Naive thymus-derived CD4-positive, alpha-beta T cell (primary cell): Measurements from ENCODE around the gene CCDC91. TPM values are rescaled to one million over a fixed set of nuclear protein-coding genes. Genes with fewer than 3 reads are reported as not detected.
"Not testable (repeated sequence)": the region's sequence is repeated elsewhere in the genome, so short reads cannot be mapped to it uniquely, and the experiment has no call there.

Experiments used
- ATAC-seq: fragments of 150-1000 bp; cut with Tn5 transposase; 2 replicates; pipeline ENCODE4 v1.10.0; 2021; ENCODE audit warnings: mild to moderate bottlenecking, moderate library complexity
- CTCF ChIA-PET: fragments of 350-600 bp; sonication (Branson Sonifier 250); formaldehyde crosslinking; loops from one replicate; lab custom pipeline; 2021; ENCODE audit warnings: antibody characterized with exemption; lab: Charles Lee
- POLR2A ChIA-PET: fragments of 350-600 bp; sonication (Branson Sonifier 250); formaldehyde crosslinking; loops from one replicate; lab custom pipeline; 2021; ENCODE audit warnings: antibody characterized with exemption, inconsistent platforms; lab: Charles Lee
- DNase-seq, 9 donors: peaks; one replicate each; pipeline versions ENCODE4 v3.0.0 to v3.0.0-alpha.2; 2020 to 2022; ENCODE audit warnings: mixed read lengths in 1 of 9
- H3K27ac ChIP-seq: one replicate; pipeline ENCODE4 v1.7.0; 2013; ENCODE audit warnings: mild to moderate bottlenecking, low read depth, low read length, moderate library complexity
- H3K27me3 ChIP-seq, 2 donors: one replicate each; pipeline ENCODE4 v1.7.0; 2013; ENCODE audit warnings: low read length in 2 of 2, mild to moderate bottlenecking in 2 of 2, moderate library complexity in 2 of 2; ENCODE audit not compliant: control insufficient read depth in 2 of 2, insufficient read depth in 2 of 2
- H3K36me3 ChIP-seq, 3 experiments: 1 replicate in 2 of 3; 2 replicates in 1 of 3; pipeline ENCODE4 v1.7.0; 2013; ENCODE audit warnings: low read length in 3 of 3, mild to moderate bottlenecking in 3 of 3, moderate library complexity in 1 of 3; ENCODE audit not compliant: insufficient read depth in 3 of 3, control insufficient read depth in 2 of 3
- H3K4me1 ChIP-seq, 2 donors: one replicate each; pipeline ENCODE4 v1.7.0; 2013; ENCODE audit warnings: low read length in 2 of 2, mild to moderate bottlenecking in 2 of 2, moderate library complexity in 1 of 2; ENCODE audit not compliant: control insufficient read depth in 2 of 2, insufficient read depth in 2 of 2
- H3K4me3 ChIP-seq: 2 replicates; pipeline ENCODE4 v1.7.0; 2013; ENCODE audit warnings: mild to moderate bottlenecking, low read length
- H3K9me3 ChIP-seq, 3 experiments: 1 replicate in 2 of 3; 2 replicates in 1 of 3; pipeline ENCODE4 v1.7.0; 2013; ENCODE audit warnings: low read length in 3 of 3; ENCODE audit not compliant: control insufficient read depth in 2 of 3
- H3K27ac Mint-ChIP-seq, 9 donors: one replicate each; pipeline ENCODE4 v1.8.0; 2020 to 2022; ENCODE audit warnings: mixed read lengths in 9 of 9, mild to moderate bottlenecking in 8 of 9, moderate library complexity in 5 of 9, inconsistent platforms in 2 of 9
- H3K27me3 Mint-ChIP-seq, 5 donors: one replicate each; pipeline ENCODE4 v1.8.0; 2021 to 2022; ENCODE audit warnings: mixed read lengths in 5 of 5, mild to moderate bottlenecking in 1 of 5
- H3K36me3 Mint-ChIP-seq, 5 donors: one replicate each; pipeline ENCODE4 v1.8.0; 2020 to 2022; ENCODE audit warnings: mixed read lengths in 5 of 5, mild to moderate bottlenecking in 3 of 5, inconsistent platforms in 1 of 5
- H3K4me1 Mint-ChIP-seq, 7 donors: one replicate each; pipeline ENCODE4 v1.8.0; 2020 to 2022; ENCODE audit warnings: mixed read lengths in 7 of 7, mild to moderate bottlenecking in 3 of 7, inconsistent platforms in 1 of 7
- H3K4me3 Mint-ChIP-seq, 10 donors: one replicate each; pipeline ENCODE4 v1.8.0; 2020 to 2022; ENCODE audit warnings: mild to moderate bottlenecking in 10 of 10, mixed read lengths in 10 of 10, moderate library complexity in 6 of 10, inconsistent platforms in 2 of 10
- H3K9me3 Mint-ChIP-seq, 11 donors: one replicate each; pipeline ENCODE4 v1.8.0; 2020 to 2022; ENCODE audit warnings: mixed read lengths in 11 of 11, mild to moderate bottlenecking in 4 of 11, inconsistent platforms in 1 of 11, moderate library complexity in 1 of 11
- intact Hi-C, 2 donors: fragments of 100-400 bp; cut with micrococcal nuclease; formaldehyde crosslinking; loops; one replicate each; pipeline ENCODE4 v1.15.1; 2023
- polyA plus RNA-seq, 2 donors: library from polyadenylated mRNA; unstranded; fragments of 300-500 nt; fragmentation: Illumina TruSeq; gene quantifications; one replicate each; pipeline ENCODE4 v1.2.3, GENCODE V29; 2021
- total RNA-seq, 6 experiments: library from RNA in 5 of 6; stranded (reverse) in 5 of 6; gene quantifications; 1 replicate in 5 of 6; 2 replicates in 1 of 6; pipeline ENCODE4 v1.2.3 and lab custom pipeline; 2021 to 2026

The CCDC91 gene
- total and polyA plus RNA-seq, 7 experiments from 2014 or later = 20.2 to 105 (median 78.0) TPM

- ChIA-PET POLR2A (interaction anchor here (0.7 to 3.2 kb wide), 10 partner anchors 10 to 1359 kb away, joined by 3 to 18 read pairs (median 4); partner anchors contain the start of genes ERGIC2 and ITPR2), CTCF (interaction anchor here (1.6 kb wide), 1 partner anchor 57 kb away, joined by 4 read pairs; no protein-coding TSS in a partner anchor)
- intact Hi-C loops = loop anchor here (2.0 to 5.0 kb wide), 12 partner anchors 31 to 1254 kb away; partner anchors contain the start of genes ERGIC2 (in 1 of the 2), FGFR1OP2 (in 1 of the 2), INTS13 (in 1 of the 2) and KLHL42 (in 1 of the 2)
- Histone ChIP-seq H3K27me3 (no peaks in the 10 kb centered on the region), H3K36me3 (no peaks in the 10 kb centered on the region), H3K9me3 (no peaks in the 10 kb centered on the region), H3K27ac (peak overlapping the region; percentile 98), H3K4me3 (peak overlapping the region; percentile 80), H3K4me1 (peaks cover 19 to 25% of the 10 kb centered on the region in 2 donors)
- peak; percentile 20 for ATAC-seq
- H3K4me1 Mint-ChIP-seq = peaks cover 33 to 86% (median 75%) of the 10 kb centered on the region in 7 donors
- peaks cover 8 to 37% (median 30%) of the 10 kb centered on the region in 5 donors for H3K36me3 Mint-ChIP-seq
- H3K27ac Mint-ChIP-seq = peak overlapping the region; percentile 98 to 100 (median 99)
- H3K9me3 Mint-ChIP-seq = peaks cover 0 to 15% (median 4%) of the 10 kb centered on the region in 11 donors
- H3K27me3 Mint-ChIP-seq = no peaks in the 10 kb centered on the region
- DNase-seq = peak in 8 of 9 donors; percentile 6 to 62 (median 32)
- H3K4me3 Mint-ChIP-seq = peak overlapping the region; percentile 88 to 98 (median 96)
Measured at GRCh38 chr12:28191051-28192048, 1.1 kb downstream of the CCDC91 start.

GRCh38 chr12:28192125-28192524 lies 1.9 kb downstream of the CCDC91 start:
- no peaks in the 10 kb centered on the region for H3K9me3 ChIP-seq
- intact Hi-C loops = loop anchor here (5.0 kb wide), 5 partner anchors 370 to 1255 kb away; partner anchors contain the start of genes FGFR1OP2 (in 1 of the 2), INTS13 (in 1 of the 2), PPFIBP1 (in 1 of the 2) and STK38L (in 1 of the 2)
- POLR2A ChIA-PET = interaction anchor here (3.2 kb wide), 1 partner anchor 30 kb away, joined by 18 read pairs; no protein-coding TSS in a partner anchor
- no peaks in the 10 kb centered on the region for H3K36me3 ChIP-seq
- Mint-ChIP-seq H3K4me1 (peaks cover 34 to 91% (median 81%) of the 10 kb centered on the region in 7 donors), H3K27me3 (no peaks in the 10 kb centered on the region), H3K4me3 (peak overlapping the region in 8 of 10 donors; percentile 3 to 98 (median 94)), H3K27ac (peak overlapping the region in 8 of 9 donors; percentile 71 to 100 (median 99)), H3K9me3 (peaks cover 0 to 15% (median 4%) of the 10 kb centered on the region in 11 donors), H3K36me3 (peaks cover 7 to 37% (median 32%) of the 10 kb centered on the region in 5 donors)
- CTCF ChIA-PET = interaction anchor here (0.6 kb wide), 1 partner anchor 657 kb away, joined by 4 read pairs; no protein-coding TSS in a partner anchor
- DNase-seq = no peak
- H3K4me3 ChIP-seq = no peak overlapping the region
- H3K27me3 ChIP-seq = no peaks in the 10 kb centered on the region
- H3K27ac ChIP-seq = peak overlapping the region; percentile 98
- H3K4me1 ChIP-seq = peaks cover 19 to 25% of the 10 kb centered on the region in 2 donors
- ATAC-seq = no peak

- peaks cover 6 to 36% (median 30%) of the 10 kb centered on the region in 5 donors for H3K36me3 Mint-ChIP-seq
- H3K4me3 ChIP-seq, H3K9me3 ChIP-seq, H3K36me3 ChIP-seq, H3K27me3 ChIP-seq, DNase-seq, ATAC-seq, H3K27ac ChIP-seq, H3K27me3 Mint-ChIP-seq, POLR2A ChIA-PET: not testable (repeated sequence)
- peaks cover 0 to 14% (median under 1%) of the 10 kb centered on the region in 11 donors for H3K9me3 Mint-ChIP-seq
- peak overlapping the region in 1 of 9 donors; percentile 36 for H3K27ac Mint-ChIP-seq
- peak overlapping the region in 2 of 10 donors; percentile 3 to 17 for H3K4me3 Mint-ChIP-seq
- H3K4me1 ChIP-seq = peaks cover 11 to 19% of the 10 kb centered on the region in 2 donors
- CTCF ChIA-PET = interaction anchor here (1.2 kb wide), 1 partner anchor 19 kb away, joined by 3 read pairs; no protein-coding TSS in a partner anchor
- intact Hi-C loops = loop anchor here (5.0 kb wide), 5 partner anchors 372 to 1257 kb away; partner anchors contain the start of genes FGFR1OP2 (in 1 of the 2), INTS13 (in 1 of the 2), PPFIBP1 (in 1 of the 2) and STK38L (in 1 of the 2)
- peaks cover 28 to 80% (median 63%) of the 10 kb centered on the region in 7 donors for H3K4me1 Mint-ChIP-seq
Measured at GRCh38 chr12:28194621-28195020, 4.4 kb downstream of the CCDC91 start.

- H3K4me1 ChIP-seq, H3K27me3 Mint-ChIP-seq, H3K4me3 ChIP-seq, DNase-seq, H3K27ac ChIP-seq, H3K36me3 ChIP-seq, H3K9me3 ChIP-seq, H3K27ac Mint-ChIP-seq, intact Hi-C loops, H3K4me3 Mint-ChIP-seq, ATAC-seq, CTCF ChIA-PET, H3K27me3 ChIP-seq, POLR2A ChIA-PET: not testable (repeated sequence)
- Mint-ChIP-seq H3K9me3 (peaks cover 0 to 21% (median 4%) of the 10 kb centered on the region in 11 donors), H3K36me3 (peaks cover 6 to 37% (median 34%) of the 10 kb centered on the region in 5 donors), H3K4me1 (peaks cover 0 to 63% (median 53%) of the 10 kb centered on the region in 7 donors)
Measured at GRCh38 chr12:28201136-28201535, 10.9 kb downstream of the CCDC91 start.

GRCh38 chr12:28202374-28203130 lies 12.3 kb downstream of the CCDC91 start:
- DNase-seq = no peak
- Mint-ChIP-seq H3K27me3 (no peaks in the 10 kb centered on the region), H3K36me3 (peaks cover 6 to 46% (median 36%) of the 10 kb centered on the region in 5 donors), H3K4me1 (peaks cover 0 to 60% (median 46%) of the 10 kb centered on the region in 7 donors), H3K27ac (no peak overlapping the region), H3K4me3 (peak overlapping the region in 1 of 10 donors; percentile 30), H3K9me3 (peaks cover 0 to 21% (median 4%) of the 10 kb centered on the region in 11 donors)
- ATAC-seq = no peak
- H3K9me3 ChIP-seq = no peaks in the 10 kb centered on the region
- intact Hi-C loops = no loop called here
- H3K36me3 ChIP-seq = no peaks in the 10 kb centered on the region
- POLR2A ChIA-PET = interaction anchor here (1.9 kb wide), 1 partner anchor 12 kb away, joined by 5 read pairs; the partner anchor contains the start of gene CCDC91
- CTCF ChIA-PET = no interaction called here
- H3K4me1 ChIP-seq = no peaks in the 10 kb centered on the region
- H3K27ac ChIP-seq = no peak overlapping the region
- H3K4me3 ChIP-seq = no peak overlapping the region
- H3K27me3 ChIP-seq = no peaks in the 10 kb centered on the region
